ENCODE data around the gene SPTBN1. TPM values are rescaled to one million over a fixed set of nuclear protein-coding genes. Genes with fewer than 3 reads are reported as not detected.

Gene SPTBN1
- total RNA-seq, 1 experiment from 2014 or later, result 34.9 TPM

- DNase-seq (ENCODE audit: low spot score), result peak; percentile 52
Observed at GRCh38 chr2:54704688-54705605, 248.8 kb downstream of the SPTBN1 start.

- DNase-seq (ENCODE audit: low spot score), result no peak
Observed at GRCh38 chr2:54706622-54707021, 250.5 kb downstream of the SPTBN1 start.

DNA sequence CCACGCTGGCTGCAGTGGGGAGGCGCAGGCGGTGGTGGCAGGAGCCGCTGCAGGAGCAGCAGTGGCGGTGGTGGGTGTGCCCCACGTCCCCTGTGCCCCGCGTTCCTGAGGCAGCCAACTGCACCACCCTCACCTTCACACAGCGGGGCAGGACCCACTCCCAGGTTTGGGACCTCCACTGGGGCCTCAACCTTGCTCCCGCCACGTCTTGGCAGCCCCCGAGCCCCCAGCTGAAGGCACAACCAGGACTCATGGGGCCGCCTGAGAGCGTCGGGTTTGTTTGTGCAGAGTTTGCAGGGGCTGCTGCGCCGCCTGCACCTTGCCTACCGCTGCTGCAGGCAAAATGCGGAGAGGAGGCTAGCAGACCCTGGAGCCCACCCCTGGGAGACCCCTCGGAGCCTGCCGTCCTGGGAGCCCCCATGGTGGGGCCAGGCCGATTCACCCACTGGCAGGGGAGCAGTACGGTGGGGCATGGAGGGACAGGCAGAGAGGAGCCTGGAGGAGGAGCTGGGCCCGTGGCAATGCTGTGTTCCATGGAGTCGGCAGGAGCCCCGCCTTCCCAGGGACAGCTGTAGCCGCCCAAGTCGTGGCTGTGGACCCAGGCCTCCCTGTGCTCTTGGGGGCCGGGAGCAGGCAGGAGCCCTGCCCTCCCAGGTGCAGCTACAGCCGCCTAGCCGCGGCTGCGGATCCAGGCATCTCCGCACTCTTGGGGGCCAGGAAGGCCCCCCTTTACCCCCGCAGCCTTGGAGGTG lies 252.6 kb downstream of the SPTBN1 start:
- no peak for DNase-seq (ENCODE audit: low spot score)

- DNase-seq (ENCODE audit: low spot score), result no peak
Observed at GRCh38 chr2:54709336-54709809, 253.2 kb downstream of the SPTBN1 start.

- DNase-seq (ENCODE audit: low spot score), result no peak
Observed at GRCh38 chr2:54710216-54710615, 254.1 kb downstream of the SPTBN1 start.

- no peak for DNase-seq (ENCODE audit: low spot score)
Observed at GRCh38 chr2:54712516-54712915, 256.4 kb downstream of the SPTBN1 start.

- DNase-seq (ENCODE audit: low spot score), result no peak
Observed at GRCh38 chr2:54714996-54715395, 258.9 kb downstream of the SPTBN1 start.

- no peak for DNase-seq (ENCODE audit: low spot score)
Observed at GRCh38 chr2:54716375-54716774, 260.2 kb downstream of the SPTBN1 start.

GRCh38 chr2:54720563-54720962 lies 264.4 kb downstream of the SPTBN1 start:
- DNase-seq (ENCODE audit: low spot score), result no peak

Other genes starting within 250 kb of the SPTBN1 start
- not detected in 2 replicates for gene TSPYL6, start 200.1 kb upstream of the SPTBN1 start, total RNA-seq (2014; rRNA removed; shearing (Covaris generic))

Measured in H4 (cell line).